CD4-positive, alpha-beta T cell treated with Interleukin-2 at 100 ng/mL for 4 hours (primary cell): Measurements from ENCODE around the gene ZNF579.
"Not testable (repeated sequence)": the region's sequence is repeated elsewhere in the genome, so short reads cannot be mapped to it uniquely, and the experiment has no call there.

ENCODE experiments used
- DNase-seq: peaks from one replicate; pipeline ENCODE4 v3.0.0-alpha.2; 2020; ENCODE audit warnings: low spot score

The ZNF579 gene

DNA sequence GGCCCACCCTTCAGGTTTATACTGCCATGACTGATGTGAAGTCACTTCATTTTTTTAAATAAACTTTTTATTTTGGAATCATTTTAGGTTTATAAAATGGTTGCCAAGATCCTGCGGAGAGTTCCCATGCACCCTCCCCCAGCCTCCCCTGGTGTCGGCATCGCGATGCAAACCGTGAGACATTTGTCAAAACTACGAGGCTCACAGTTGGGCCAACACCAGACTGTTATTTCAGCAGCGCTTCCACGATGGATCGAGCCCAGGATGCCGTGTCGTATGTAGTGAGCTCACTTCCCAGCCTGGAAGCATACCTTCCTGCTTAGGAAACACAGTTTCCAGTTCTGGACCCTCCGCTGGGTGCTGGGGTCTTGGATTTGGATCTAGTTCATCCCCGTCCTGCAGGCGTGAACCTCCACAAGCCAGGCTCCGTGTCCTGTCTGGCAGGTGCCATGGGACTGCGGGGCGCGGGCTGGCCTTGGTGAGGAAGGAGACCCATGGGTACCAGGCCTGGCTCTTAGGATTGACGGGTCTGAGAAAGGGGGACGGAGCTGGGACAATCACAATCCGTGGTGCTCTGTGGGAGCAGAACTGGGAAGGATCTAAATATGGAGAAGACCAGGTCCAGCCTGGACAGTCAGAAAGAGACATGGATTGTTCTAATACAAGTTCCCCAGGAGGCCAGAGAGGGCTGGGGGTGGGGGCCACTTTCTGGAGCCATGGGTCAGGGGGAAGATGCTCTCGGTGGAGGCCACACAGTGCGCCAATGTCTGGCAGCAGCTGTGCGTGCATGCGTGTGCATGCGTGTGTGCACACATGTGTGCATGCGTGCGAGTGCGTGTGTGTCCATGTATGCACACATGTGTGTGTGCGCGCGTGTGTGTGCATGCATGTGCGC is 41.3 kb downstream of the ZNF579 start:
- no peak for DNase-seq

DNA sequence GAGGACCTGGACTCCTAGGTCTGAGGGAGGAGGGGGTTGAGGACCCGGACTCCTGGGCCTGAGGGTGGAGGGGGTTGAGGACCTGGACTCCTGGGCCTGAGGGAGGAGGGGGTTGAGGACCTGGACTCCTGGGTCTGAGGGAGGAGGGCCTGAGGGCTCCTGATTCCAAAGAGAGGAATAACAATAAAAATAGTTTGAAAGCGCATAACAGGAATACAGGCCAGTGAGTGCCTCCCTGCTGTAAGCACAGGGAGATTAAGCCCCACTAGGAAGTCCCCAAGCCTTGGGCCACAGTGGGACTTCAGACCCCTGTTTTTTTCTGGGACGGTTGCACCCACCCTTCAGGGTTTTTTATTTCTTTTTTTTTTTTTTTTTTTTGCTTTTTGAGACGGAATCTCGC is 42.5 kb downstream of the ZNF579 start:
- no peak for DNase-seq

DNA sequence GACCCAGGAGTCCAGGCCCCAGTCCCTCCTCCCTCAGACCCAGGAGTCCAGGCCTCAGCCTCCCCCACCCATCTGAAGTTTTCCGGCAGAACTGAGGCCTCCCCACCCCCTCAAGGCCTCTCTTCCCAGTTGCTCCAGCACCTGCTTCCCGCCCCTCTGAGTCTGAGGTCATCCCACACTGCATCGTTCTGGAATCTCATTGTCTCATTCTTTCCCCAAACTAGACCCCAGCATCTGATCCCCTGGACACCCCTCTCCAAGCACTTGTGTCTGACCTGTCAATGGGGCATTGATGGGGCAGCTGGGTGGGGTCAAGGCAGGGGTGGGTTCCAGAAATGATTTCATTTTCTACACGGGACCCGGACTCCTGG is 42.9 kb downstream of the ZNF579 start:
- no peak for DNase-seq

DNA sequence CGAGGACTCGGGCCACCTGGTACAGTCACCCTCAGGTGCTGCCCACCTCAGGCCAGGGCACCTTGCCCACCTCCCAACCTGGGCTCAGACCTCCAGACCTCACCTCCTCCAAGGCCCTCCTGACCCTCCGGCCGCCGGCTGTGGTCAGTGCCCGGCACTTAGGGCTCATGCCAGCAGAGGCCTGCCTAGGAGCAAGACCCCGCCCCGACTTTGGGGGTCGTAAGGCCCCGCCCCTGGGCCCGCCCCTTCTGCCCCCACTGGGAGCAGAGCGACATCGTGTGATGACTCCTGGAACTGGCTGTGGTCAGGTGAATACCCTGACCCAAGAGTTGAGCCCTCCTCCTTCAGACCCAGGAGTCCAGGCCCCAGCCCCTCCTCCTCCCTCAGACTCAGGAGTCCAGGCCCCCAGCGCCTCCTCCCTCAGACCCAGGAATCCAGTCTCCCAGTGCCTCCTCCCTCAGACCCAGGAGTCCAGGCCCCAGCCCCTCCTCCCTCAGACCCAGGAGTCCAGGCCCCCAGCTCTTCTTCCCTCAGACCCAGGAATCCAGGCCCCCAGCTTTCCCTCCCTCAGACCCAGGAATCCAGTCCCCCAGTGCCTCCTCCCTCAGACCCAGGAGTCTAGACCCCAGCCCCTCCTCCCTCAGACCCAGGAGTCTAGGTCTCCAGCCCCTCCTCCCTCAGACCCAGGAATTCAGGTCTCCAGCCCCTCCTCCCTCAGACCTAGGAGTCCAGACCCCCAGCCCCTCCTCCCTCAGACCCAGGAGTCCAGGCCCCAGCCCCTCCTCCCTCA is 43.5 kb downstream of the ZNF579 start, which contains the start of gene SBK2:
Gene SBK2 (minus strand): TSS at position 183 of the 790 bp plus-strand sequence. CDS start 839 bp downstream, outside the sequence.
- DNase-seq: no peak

DNA sequence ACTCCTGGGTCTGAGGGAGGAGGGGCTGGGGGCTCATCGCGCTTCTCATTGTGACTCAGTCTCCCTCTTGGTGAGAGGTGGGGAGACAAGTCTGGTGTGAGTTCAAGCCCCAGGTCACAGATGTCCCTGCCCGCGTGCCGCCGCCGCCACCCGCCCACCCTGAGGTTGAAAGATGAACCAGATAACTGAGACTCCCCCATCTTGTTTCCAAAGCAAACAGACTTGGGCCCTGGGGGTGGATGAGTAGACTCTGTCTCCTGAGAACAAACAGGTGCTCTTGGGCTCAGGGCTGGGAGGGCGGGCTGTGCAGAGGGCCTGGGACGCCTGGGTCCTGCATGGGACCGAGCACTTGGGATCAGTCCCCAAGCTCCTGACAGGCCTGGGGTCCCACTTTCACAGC is 44.3 kb downstream of the ZNF579 start:
- DNase-seq: no peak

DNA sequence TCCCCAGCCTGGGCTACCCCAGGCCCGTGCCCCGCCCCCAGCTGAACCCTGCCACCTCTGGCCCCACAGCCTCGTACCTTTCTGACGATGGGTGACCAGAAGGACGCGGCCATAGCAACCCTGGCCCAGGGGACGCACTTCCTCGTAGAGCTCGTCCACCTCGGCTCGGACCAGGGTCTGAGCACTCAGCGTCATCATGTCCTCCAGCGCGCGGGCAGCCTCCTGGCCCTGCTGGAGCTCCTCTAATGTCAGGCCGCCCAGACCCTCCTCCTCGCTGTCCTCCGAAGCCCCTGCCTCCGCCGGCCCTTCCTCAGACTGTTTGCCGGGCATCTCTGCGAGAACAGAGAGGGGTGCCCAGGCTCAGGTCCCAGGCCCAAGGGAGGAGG is 44.7 kb downstream of the ZNF579 start:
- DNase-seq: no peak

DNA sequence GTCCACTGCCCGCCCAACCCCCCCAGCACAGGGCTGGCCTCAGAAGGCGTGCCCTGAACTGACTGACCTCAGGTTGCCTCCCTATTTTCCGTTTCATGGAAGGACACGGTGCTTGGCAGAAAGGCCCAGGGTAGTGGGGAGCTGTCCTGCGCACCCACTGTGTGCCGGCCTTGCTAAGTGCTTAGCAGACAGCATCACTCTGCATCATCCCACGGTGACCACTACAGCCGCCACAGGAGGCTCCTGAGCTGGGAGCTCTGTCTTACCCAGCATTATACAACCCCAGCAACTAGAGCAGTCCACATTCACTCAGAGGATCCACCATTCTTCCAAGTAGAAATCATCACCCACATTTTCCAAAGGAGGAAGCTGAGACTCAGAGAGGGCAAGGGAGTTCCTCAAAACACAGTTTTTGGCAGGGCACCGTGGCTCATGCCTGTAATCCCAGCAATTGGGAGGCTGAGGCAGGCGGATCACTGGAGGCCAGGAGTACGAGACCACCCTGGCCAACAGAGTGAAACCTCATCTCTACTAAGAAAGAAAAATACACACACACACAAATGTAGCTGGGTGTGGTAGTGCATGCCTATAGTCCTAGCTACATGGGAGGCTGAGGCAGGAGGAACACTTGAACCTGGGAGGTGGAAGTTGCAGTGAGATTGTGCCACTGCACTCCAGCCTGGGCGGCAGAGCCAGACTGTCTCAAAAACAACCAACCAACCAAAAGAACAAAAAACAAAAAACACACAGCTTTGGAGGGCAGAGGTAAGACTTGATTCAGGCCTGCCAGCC is 45.3 kb downstream of the ZNF579 start:
- no peak for DNase-seq

DNA sequence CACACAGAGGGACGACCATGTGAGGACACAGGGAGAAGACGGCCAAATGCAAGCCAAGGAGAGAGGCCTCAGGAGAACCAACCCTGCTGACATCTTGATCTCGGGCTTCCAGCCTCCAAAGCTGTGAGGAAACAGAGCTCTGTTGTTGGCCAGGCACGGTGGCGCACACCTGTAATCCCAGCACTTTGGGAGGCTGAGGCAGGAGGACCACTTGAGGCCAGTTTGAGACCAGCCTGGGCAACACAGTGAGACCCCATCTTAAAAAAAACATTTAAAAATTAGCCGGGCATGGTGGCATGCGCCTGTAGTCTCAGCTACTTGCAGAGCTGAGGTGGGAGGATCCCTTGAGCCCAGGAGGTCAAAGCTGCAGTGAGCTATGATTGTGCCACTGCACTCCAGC is 46.4 kb downstream of the ZNF579 start:
- DNase-seq: not testable (repeated sequence)

DNA sequence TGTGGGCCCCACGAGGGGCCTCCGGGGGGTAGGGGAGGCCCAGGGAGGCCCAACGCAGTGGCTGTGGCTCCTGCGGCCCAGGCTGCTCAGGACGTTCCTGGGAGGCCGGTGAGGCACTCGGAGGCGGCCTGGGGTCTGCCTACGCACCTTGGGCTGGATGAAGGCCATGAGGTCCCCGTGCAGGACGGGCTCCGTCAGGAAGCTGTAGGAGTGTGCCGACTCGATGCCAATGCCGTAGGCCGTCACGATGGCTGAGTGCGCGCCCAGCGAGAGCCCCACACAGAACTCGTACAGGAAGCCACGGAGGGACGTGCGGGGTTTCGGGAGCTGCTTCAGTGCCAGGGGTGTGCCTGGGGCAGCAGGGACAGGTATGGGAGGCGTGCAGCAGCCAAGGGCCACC is 49.7 kb downstream of the ZNF579 start:
- no peak for DNase-seq

DNA sequence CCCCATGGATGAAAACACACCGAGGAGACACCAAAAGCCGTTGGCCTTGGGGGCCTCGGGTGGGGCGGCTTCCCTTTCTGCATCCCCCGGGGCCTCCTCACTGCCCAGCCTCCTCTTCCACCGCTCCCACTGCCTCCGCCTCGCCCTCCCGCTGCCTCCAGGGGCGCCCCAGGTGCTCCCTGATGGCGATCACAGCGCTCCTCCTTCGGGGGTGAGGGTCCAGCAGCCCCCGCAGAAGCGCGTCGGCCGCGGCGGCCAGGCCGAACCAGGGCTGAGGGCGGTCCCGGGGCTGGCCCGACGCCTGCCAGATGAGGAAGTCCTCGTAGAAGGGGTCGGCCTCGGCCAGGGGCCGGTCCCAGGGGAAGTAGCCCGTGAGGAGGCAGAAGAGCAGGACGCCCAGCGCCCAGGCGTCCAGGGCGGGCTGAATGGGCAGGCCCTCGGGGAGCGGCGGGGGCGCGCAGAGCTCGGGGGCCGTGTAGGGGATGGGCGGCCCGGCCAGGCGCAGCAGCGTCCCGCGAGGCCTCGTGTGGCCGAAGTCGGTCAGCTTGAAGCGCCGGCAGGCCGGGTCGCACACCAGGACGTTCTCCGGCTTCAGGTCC is 50.9 kb downstream of the ZNF579 start:
- no peak for DNase-seq

DNA sequence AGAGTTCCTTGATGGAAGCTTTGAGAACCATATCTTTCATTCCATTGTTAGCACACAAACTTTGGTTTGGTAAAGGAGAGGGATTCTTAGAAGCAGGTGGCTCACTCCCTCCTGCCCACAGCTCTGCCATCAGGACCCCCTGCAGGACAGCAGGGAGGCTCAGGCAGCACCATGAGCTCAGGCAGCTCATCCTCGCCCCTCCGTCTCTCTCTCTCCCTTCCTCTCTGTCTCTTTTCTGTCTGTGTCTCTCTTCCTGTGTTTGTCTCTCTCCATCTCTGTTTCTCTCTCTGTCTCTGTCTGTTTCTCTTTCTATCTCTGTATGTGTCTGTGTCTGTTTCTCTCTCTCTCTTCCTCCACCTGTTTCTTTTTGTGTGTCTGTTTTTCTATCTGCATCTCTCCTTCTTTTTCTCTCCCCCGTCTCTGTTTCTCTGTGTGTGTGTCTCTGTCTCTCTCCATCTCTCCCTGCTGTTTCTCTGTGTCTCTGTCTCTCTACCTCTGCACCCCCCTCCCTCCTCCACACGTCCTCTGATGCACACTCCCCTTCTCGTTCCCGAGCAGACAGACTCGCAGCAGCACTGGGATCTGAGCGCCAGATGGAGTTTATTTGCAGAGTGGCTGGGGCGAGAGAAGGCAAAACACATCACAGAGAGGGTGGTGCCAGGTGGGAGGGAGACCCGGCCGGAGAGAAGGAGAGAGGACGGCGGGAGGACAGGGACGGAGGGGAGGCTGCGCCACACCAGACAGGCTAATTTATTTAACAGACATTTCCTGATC is 52.4 kb downstream of the ZNF579 start:
- no peak for DNase-seq

DNA sequence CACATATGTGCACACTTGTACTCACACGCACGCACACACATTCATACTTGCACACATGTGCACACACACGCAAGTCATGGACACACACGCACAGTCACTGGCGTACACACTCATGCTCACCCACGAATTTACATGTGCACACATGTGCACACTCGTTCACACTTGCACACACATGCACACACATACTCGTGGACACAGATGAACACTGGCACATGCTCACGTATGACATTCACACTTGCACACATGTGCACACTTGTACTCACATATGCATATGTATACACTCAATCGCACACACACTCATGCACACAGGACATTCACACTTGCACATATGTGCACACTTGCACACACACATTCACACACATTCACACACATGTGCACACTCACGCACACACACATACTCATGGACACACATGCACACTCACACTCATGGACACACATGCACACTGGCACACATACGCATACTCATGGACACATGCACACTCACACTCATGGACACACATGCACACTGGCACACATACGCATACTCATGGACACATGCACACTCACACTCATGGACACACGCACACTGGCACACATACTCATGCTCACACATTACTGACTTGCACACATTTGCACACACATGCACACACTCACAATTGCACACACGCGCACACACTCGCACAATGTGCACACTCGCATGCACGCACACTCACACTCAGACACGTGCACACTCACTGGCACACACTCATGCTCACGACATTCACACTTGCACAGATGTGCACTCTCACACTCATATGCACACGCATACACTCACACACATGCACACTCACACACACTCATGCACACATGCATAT is 53.2 kb downstream of the ZNF579 start:
- no peak for DNase-seq
